GM18511 (cell line): ENCODE data around the gene EFNA3.

Experiments
- ATAC-seq: cut with Tn5 transposase; IDR thresholded peaks from one replicate; pipeline ENCODE4 v1.9.1; 2021; ENCODE audit warnings: mild to moderate bottlenecking, moderate library complexity; ENCODE audit not compliant: unreplicated experiment

EFNA3 gene

GRCh38 chr1:155048449-155049334 is 29.9 kb upstream of the EFNA3 start:
- no peak for ATAC-seq

- ATAC-seq: no peak
These were observed 28.7 kb upstream of the EFNA3 start for GRCh38 chr1:155049651-155050559.

GRCh38 chr1:155050560-155051341 is 27.9 kb upstream of the EFNA3 start, which contains the start of gene ADAM15:
Gene ADAM15 (plus strand): TSS chr1:155051316. CDS start chr1:155051387, 71 bp downstream.
- ATAC-seq: peak; percentile 76

- ATAC-seq: no peak
These were observed 27.3 kb upstream of the EFNA3 start for GRCh38 chr1:155051342-155051776.

GRCh38 chr1:155051777-155052398 is 26.7 kb upstream of the EFNA3 start:
- ATAC-seq: peak; percentile 28

- ATAC-seq: no peak
These were observed 25.9 kb upstream of the EFNA3 start for GRCh38 chr1:155052439-155053395.

GRCh38 chr1:155053531-155054105 is 25.0 kb upstream of the EFNA3 start:
- no peak for ATAC-seq

GRCh38 chr1:155057104-155057503 is 21.5 kb upstream of the EFNA3 start:
- ATAC-seq: no peak

- no peak for ATAC-seq
These were observed 20.8 kb upstream of the EFNA3 start for GRCh38 chr1:155057788-155058211.

- ATAC-seq: no peak
These were observed 17.9 kb upstream of the EFNA3 start for GRCh38 chr1:155060736-155061135.

GRCh38 chr1:155061381-155062150 is 17.1 kb upstream of the EFNA3 start:
- peak; percentile 58 for ATAC-seq

- ATAC-seq: no peak
These were observed 16.4 kb upstream of the EFNA3 start for GRCh38 chr1:155062151-155062686.

GRCh38 chr1:155062702-155063411 is 15.8 kb upstream of the EFNA3 start:
- no peak for ATAC-seq

GRCh38 chr1:155063550-155064110 is 15.0 kb upstream of the EFNA3 start, which contains the start of gene EFNA4:
Gene EFNA4 (plus strand): TSS chr1:155063740. CDS start chr1:155063824, 84 bp downstream.
- ATAC-seq: peak; percentile 80

GRCh38 chr1:155064111-155064831 is 14.4 kb upstream of the EFNA3 start:
- peak; percentile 9 for ATAC-seq

- ATAC-seq: no peak
These were observed 13.7 kb upstream of the EFNA3 start for GRCh38 chr1:155064832-155065429.
